SIG-M5 treated with dmso at 0.1 percent for 504 hours (cell line): ENCODE results near the gene MRPL28.
A peak's percentile ranks its signal among the peaks of the same experiment; 100 is the strongest.
"Not testable (repeated sequence)": the region's sequence is repeated elsewhere in the genome, so short reads cannot be mapped to it uniquely, and the experiment has no call there.

Experiments used
- DNase-seq: peaks from one replicate; lab custom pipeline; 2025; ENCODE audit not compliant: unreplicated experiment; lab: John Stamatoyannopoulos, UW

The MRPL28 gene

GRCh38 chr16:360698-361336 lies 9.5 kb downstream of the MRPL28 start:
- no peak for DNase-seq

DNA sequence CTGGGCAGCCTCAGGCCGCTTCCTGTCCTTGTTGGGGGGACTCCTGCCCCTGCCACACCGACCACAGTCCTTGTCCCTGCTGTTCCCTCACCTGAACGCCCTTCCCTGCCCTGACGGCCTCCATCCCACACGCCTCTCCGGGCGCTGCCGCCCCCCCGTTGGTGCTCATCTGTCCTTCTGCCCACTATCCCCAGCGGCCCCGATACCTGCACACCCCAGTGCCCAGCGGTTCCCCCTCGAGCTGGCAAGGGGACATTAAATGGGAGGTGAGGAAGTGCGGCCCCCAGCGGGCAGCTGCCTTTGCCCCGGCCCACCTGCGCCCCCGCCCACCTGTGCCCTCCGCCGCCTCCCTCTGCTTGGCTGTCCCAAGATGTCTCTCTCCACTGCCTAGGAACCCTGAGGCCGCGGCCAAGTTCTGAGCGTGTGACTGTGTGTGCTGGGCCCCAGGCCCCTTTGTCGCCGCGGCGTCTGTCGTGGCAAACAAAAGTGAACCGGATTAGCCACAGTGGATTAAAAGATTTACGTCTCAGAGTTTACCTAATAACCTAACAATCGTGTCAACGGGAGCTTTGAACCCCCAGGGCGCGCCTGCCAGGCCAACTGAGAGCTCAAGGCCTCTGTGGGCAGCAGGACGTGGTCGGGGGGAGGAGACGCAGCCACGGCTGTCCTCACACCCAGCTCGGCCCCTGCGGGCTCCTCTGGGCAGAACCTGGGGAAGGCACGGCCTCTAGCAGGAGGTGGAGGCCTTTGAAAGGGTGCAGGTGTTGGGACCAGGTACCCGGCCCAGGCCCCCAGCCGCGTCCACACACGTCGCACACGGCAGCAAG lies 10.3 kb downstream of the MRPL28 start:
- DNase-seq = no peak

GRCh38 chr16:359067-359763 lies 11.1 kb downstream of the MRPL28 start:
- DNase-seq = no peak

GRCh38 chr16:356741-357140 lies 13.6 kb downstream of the MRPL28 start:
- DNase-seq = no peak

- DNase-seq = no peak
Observed at GRCh38 chr16:354971-355461, 15.3 kb downstream of the MRPL28 start.

- DNase-seq = no peak
Observed at GRCh38 chr16:354291-354881, 16.0 kb downstream of the MRPL28 start.

- DNase-seq = no peak
Observed at GRCh38 chr16:353404-354290, 16.7 kb downstream of the MRPL28 start.

DNA sequence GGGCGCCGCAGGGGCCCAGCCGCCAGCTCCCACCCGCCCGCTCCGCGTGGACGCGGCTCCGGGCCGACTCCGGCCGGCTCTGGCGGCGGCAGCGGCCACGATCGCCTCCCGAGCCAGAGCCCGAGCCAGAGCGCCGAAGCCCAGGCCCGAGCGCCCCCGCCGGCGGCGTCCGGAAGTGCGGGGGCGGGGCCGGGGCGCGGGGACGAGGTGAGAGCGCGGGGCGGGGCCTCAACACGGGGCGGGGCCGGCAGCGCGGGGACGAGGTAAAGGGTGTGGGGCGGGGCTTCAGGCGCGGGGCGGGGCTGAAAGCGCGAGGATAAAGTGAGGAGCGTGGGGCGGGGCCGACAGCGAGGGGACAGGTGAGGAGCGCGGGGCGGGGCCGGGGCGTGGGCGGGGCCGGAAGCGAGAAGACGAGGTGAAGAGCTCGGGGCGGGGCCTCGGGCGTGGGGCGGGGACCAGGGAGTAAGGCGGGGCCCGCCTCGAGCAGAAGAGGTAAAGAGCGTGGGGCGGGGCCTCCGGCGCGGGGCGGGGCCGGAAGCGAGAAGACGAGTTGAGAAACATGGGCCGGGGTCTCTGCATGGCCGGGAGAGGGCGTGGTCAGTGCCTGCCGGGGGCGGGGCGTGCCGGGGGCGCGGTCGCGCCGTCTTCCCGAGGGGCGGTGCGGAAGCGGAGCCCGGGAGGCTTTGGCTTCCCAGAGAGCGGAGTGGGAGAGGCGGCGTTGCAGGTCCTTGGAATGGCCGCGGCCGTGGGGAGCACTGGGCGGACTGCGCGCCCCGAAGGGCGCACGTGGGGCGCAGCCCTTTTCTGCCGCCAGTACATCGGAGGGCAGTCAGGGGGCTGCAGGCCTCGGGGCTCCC lies 17.6 kb downstream of the MRPL28 start, which contains the start of gene AXIN1:
Gene AXIN1, minus strand, starts transcription at position 177 of the 857 bp plus-strand sequence. CDS start 5,698 bp downstream, outside the sequence.
- peak; percentile 94 for DNase-seq

- DNase-seq = no peak
Observed at GRCh38 chr16:351804-352520, 18.4 kb downstream of the MRPL28 start.

- DNase-seq = no peak
Observed at GRCh38 chr16:350203-350602, 20.1 kb downstream of the MRPL28 start.

GRCh38 chr16:349211-349610 lies 21.1 kb downstream of the MRPL28 start:
- no peak for DNase-seq

DNA sequence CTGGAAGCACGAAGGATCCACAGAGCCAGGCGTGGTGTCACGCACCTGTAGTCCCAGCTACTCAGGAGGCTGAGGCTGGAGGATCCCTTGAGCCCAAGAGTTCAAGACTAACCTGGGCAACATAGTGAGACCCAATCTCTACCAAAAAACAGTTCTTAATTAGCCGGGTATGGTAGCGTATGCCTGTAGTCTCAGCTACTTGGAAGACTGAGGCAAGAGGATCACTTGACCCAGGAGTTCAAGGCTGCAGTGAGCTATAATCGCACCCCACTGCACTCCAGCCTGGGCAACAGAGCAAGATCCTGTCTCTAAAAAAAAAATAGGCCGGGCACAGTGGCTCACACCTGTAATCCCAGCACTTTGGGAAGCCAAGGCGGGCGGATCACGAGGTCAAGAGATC lies 21.8 kb downstream of the MRPL28 start:
- not testable (repeated sequence) for DNase-seq

GRCh38 chr16:347203-347602 lies 23.1 kb downstream of the MRPL28 start:
- no peak for DNase-seq

- no peak for DNase-seq
Observed at GRCh38 chr16:346587-346986, 23.8 kb downstream of the MRPL28 start.

DNA sequence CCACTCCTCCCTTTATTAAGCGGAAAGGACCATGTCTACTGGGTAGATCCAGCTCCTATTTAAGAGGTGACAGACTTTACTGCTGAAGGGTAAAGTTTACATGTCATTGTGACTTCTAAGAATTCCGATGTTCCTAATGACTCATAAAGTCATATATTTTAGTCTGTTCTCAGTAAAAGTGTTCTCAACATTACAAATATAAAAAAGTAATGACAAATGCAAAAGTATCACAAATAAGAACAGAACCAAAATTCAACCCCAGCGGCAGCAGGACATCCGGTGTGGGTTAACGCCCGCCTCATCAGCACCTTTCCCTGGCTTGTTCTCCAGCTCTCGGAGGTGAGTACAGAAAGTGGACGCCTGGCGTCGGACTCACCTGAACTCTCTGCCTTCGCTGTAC lies 24.6 kb downstream of the MRPL28 start:
- DNase-seq = no peak

DNA sequence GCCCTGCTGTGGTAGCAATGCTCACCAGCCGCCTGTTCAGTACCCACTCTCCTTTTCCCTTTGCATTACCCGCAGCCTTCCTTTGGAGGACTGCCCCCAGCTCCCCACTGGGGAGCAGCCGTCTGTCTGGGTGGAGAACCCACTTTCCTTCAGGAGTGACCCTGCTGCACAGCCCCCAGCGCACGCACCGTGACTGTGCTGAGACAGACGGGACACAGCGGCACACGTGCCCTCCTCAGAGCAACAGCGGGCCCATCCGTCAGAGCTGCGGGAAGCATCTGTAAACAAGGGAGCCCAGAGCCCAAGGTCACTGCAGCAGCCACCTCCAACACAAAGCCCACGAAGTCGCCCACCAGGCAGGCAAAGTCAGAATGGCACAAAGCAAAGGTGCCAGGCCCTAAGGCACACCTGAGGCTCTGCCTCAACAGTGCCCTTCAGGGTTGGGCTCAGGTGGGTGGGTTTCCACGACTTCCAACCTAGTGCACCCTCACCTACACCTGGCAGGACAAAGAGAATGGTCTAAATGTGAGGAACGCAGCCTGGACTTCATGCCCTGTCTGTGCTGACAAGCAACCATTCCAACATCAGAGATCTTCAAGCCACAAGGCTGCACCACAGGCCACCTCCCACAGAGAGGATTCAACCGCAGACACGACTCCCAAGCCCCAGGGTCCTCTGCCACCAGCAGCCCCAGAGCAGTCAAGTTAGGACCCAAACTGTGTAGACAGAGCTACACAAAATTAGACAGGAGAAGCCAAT lies 27.7 kb downstream of the MRPL28 start:
- no peak for DNase-seq

- not testable (repeated sequence) for DNase-seq
Observed at GRCh38 chr16:341974-342336, 28.4 kb downstream of the MRPL28 start.
